SU-DHL-6 (cell line): ENCODE data around the gene RAD1.

Experiments used
- H2AFZ ChIP-seq: fragments of 200-600 bp; sonication (generic); 2 replicates; pipeline ENCODE4 v1.6.1; 2014; ENCODE audit warnings: low read depth, mild to moderate bottlenecking, moderate library complexity, mixed read lengths, antibody characterized with exemption, low read length; ENCODE audit not compliant: severe bottlenecking
- H3F3A ChIP-seq: fragments of 200-600 bp; shearing (Covaris generic); 2 replicates; pipeline ENCODE4 v1.6.0; 2016; ENCODE audit warnings: antibody characterized with exemption, mild to moderate bottlenecking; ENCODE audit not compliant: insufficient read depth
- H3K27ac ChIP-seq: fragments of 200-600 bp; sonication (generic); 2 replicates; pipeline ENCODE4 v1.5.1; 2016; ENCODE audit warnings: low read depth, mild to moderate bottlenecking, low read length, moderate library complexity, mixed read lengths
- H3K27me3 ChIP-seq: fragments of 200-600 bp; sonication (generic), shearing (Covaris generic); 2 replicates; pipeline ENCODE4 v1.6.0; 2014; ENCODE audit warnings: mild to moderate bottlenecking, low read length
- H3K36me3 ChIP-seq: fragments of 200-600 bp; sonication (generic); 2 replicates; pipeline ENCODE4 v1.6.1; 2014; ENCODE audit warnings: mild to moderate bottlenecking, low read length, mixed read lengths
- H3K4me2 ChIP-seq: fragments of 300-600, 200-600 bp; shearing (Covaris generic), sonication (generic); 2 replicates; pipeline ENCODE4 v1.6.0; 2014; ENCODE audit warnings: low read length, low read depth, mild to moderate bottlenecking; ENCODE audit not compliant: poor library complexity, severe bottlenecking
- H3K4me3 ChIP-seq: fragments of 200-600 bp; sonication (generic); 2 replicates; pipeline ENCODE4 v1.5.1; 2014; ENCODE audit warnings: antibody characterized with exemption, low read length, mild to moderate bottlenecking, mixed read lengths; ENCODE audit not compliant: insufficient read depth, poor library complexity, severe bottlenecking
- H3K79me2 ChIP-seq: fragments of 200-600 bp; sonication (generic); 2 replicates; pipeline ENCODE4 v1.6.1; 2014; ENCODE audit warnings: mild to moderate bottlenecking, low read length, moderate library complexity; ENCODE audit not compliant: insufficient read depth
- H3K9ac ChIP-seq: fragments of 200-600 bp; sonication (generic); 2 replicates; pipeline ENCODE4 v1.7.0; 2014; ENCODE audit warnings: mild to moderate bottlenecking, low read length
- H3K9me2 ChIP-seq: fragments of 200-600 bp; sonication (generic); replicated peaks from 2 replicates; pipeline ENCODE4 v1.6.1; 2014; ENCODE audit warnings: low read length; ENCODE audit not compliant: insufficient read depth
- H3K9me3 ChIP-seq: fragments of 200-600 bp; sonication (generic); 2 replicates; pipeline ENCODE4 v1.6.1; 2014; ENCODE audit warnings: low read length, mixed read lengths; ENCODE audit not compliant: insufficient read depth
- H4K20me1 ChIP-seq: fragments of 200-600 bp; sonication (generic); 2 replicates; pipeline ENCODE4 v1.6.1; 2014; ENCODE audit warnings: low read depth, mild to moderate bottlenecking, antibody characterized with exemption, low read length, moderate library complexity, mixed read lengths
- CTCF ChIP-seq: fragments of 200-600 bp; sonication (generic); IDR thresholded peaks from one replicate; pipeline ENCODE4 v1.5.1; 2017; ENCODE audit warnings: antibody characterized with exemption, mild to moderate bottlenecking, low read length, moderate library complexity; ENCODE audit not compliant: insufficient read depth, poor library complexity, severe bottlenecking
- EZH2phosphoT487 ChIP-seq: fragments of 200-600 bp; sonication (generic), shearing (Covaris generic); conservative IDR thresholded peaks from 2 replicates; pipeline ENCODE4 v1.6.1; 2018; ENCODE audit warnings: mild to moderate bottlenecking, antibody characterized with exemption, low read length, moderate library complexity, mixed read lengths

The RAD1 gene

GRCh38 chr5:34941936-34942335, 26.6 kb upstream of the RAD1 start:
- H3K27me3 ChIP-seq = no peaks in the 10 kb centered on the region
- H3K9ac ChIP-seq = no peak overlapping the region
- no peak overlapping the region for H3K4me2 ChIP-seq
- no peaks in the 10 kb centered on the region for H3F3A ChIP-seq
- H3K9me3 ChIP-seq = no peaks in the 10 kb centered on the region
- no peak overlapping the region for H2AFZ ChIP-seq
- H3K9me2 ChIP-seq = no peaks in the 10 kb centered on the region
- peaks cover 42% of the 10 kb centered on the region; the same call in 1 of the 2 replicates for H3K36me3 ChIP-seq
- H4K20me1 ChIP-seq = no peaks in the 10 kb centered on the region
- H3K79me2 ChIP-seq = no peaks in the 10 kb centered on the region
- no peak overlapping the region for H3K27ac ChIP-seq
- no peak overlapping the region for H3K4me3 ChIP-seq
- TF ChIP-seq EZH2phosphoT487 (no peak), CTCF (no peak)

GRCh38 chr5:34932947-34933346, 17.6 kb upstream of the RAD1 start:
- peaks cover 11% of the 10 kb centered on the region for H3F3A ChIP-seq
- no peak overlapping the region for H3K4me2 ChIP-seq
- H2AFZ ChIP-seq = no peak overlapping the region
- no peak for TF ChIP-seq CTCF
- TF ChIP-seq EZH2phosphoT487 = no peak
- H3K4me3 ChIP-seq = no peak overlapping the region
- H3K9me3 ChIP-seq = no peaks in the 10 kb centered on the region
- no peaks in the 10 kb centered on the region for H3K9me2 ChIP-seq
- H3K27ac ChIP-seq = no peak overlapping the region
- no peaks in the 10 kb centered on the region for H3K27me3 ChIP-seq
- H3K36me3 ChIP-seq = 0 out of 2 replicates have a peak, but pooled peaks cover 16% of the 10 kb centered on the region
- peaks cover 41% of the 10 kb centered on the region for H3K79me2 ChIP-seq
- no peak overlapping the region for H3K9ac ChIP-seq
- peaks cover 3% of the 10 kb centered on the region; the same call in 1 of the 2 replicates for H4K20me1 ChIP-seq

- no peak for TF ChIP-seq CTCF
- TF ChIP-seq EZH2phosphoT487 = no peak
- no peaks in the 10 kb centered on the region for H3K9me3 ChIP-seq
- H3K79me2 ChIP-seq = peaks cover 41% of the 10 kb centered on the region
- H2AFZ ChIP-seq = no peak overlapping the region
- no peaks in the 10 kb centered on the region for H3K9me2 ChIP-seq
- peaks cover 22% of the 10 kb centered on the region; the same call in 1 of the 2 replicates for H3K36me3 ChIP-seq
- H3K27me3 ChIP-seq = no peaks in the 10 kb centered on the region
- H3K4me2 ChIP-seq = peak overlapping the region; percentile 83
- peak overlapping the region; percentile 86 for H3K4me3 ChIP-seq
- H4K20me1 ChIP-seq = peaks cover 6% of the 10 kb centered on the region; the same call in 1 of the 2 replicates
- peaks cover 29% of the 10 kb centered on the region for H3F3A ChIP-seq
- H3K9ac ChIP-seq = peak overlapping the region; percentile 96
- H3K27ac ChIP-seq = no peak overlapping the region
These were observed 15.6 kb upstream of the RAD1 start for GRCh38 chr5:34930870-34931269.
